Endothelial cell of umbilical vein (primary cell): ENCODE results near the gene SEPTIN5. TPM values are rescaled to one million over a fixed set of nuclear protein-coding genes. Genes with fewer than 3 reads are reported as not detected.

Experiments used
- BruUV-seq: library from RNA; stranded (reverse); fragments of 400-500 nt; replicated peaks from 2 replicates; lab custom pipeline; 2021; lab: Mats Ljungman, UMichigan
- CTCF ChIA-PET: fragments of 300-600, 350-600 bp; sonication (Branson Sonifier 250); formaldehyde crosslinking; loops from one replicate; lab custom pipeline; 2021; ENCODE audit warnings: antibody characterized with exemption, inconsistent platforms; lab: Charles Lee
- POLR2A ChIA-PET: fragments of 300-600, 350-600 bp; sonication (Branson Sonifier 250); formaldehyde crosslinking; loops from one replicate; lab custom pipeline; 2021; ENCODE audit warnings: antibody characterized with exemption, inconsistent platforms; lab: Charles Lee
- DNase-seq: peaks from one replicate; pipeline ENCODE4 v3.0.0-alpha.2; 2011; ENCODE audit warnings: low read depth, low spot score
- FAIRE-seq: peaks from 2 replicates; lab custom pipeline; 2011; peaks lifted over from hg19 to GRCh38; lab: Jason Lieb, UNC
- H2AFZ ChIP-seq: 2 replicates; pipeline ENCODE4 v1.6.0; 2012; ENCODE audit warnings: low read depth, low read length, control low read depth, inconsistent platforms
- H3K27ac ChIP-seq: 2 replicates; pipeline ENCODE4 v1.5.1; 2011; ENCODE audit warnings: low read depth, mild to moderate bottlenecking, control low read depth, low read length, moderate library complexity; ENCODE audit not compliant: insufficient read depth
- H3K27me3 ChIP-seq, 2 experiments: 2 replicates each; pipeline versions ENCODE4 v1.6.0 to v1.6.1; 2011; ENCODE audit warnings: low read length in 2 of 2, mixed read lengths in 1 of 2; ENCODE audit not compliant: control insufficient read depth in 2 of 2, insufficient read depth in 2 of 2
- H3K36me3 ChIP-seq, 2 experiments: 2 replicates in 1 of 2; 3 replicates in 1 of 2; pipeline ENCODE4 v1.5.1; 2011; ENCODE audit warnings: low read length in 2 of 2, mild to moderate bottlenecking in 1 of 2, moderate library complexity in 1 of 2; ENCODE audit not compliant: control insufficient read depth in 2 of 2, insufficient read depth in 2 of 2; ENCODE audit errors: extremely low read depth in 1 of 2
- H3K4me1 ChIP-seq: 3 replicates; pipeline ENCODE4 v1.5.1; 2011; ENCODE audit warnings: mild to moderate bottlenecking, low read length; ENCODE audit not compliant: control insufficient read depth, insufficient read depth; ENCODE audit errors: extremely low read depth
- H3K4me2 ChIP-seq: 2 replicates; pipeline ENCODE4 v1.6.1; 2011; ENCODE audit warnings: low read length, control low read depth, mixed read lengths; ENCODE audit not compliant: insufficient read depth
- H3K4me3 ChIP-seq, 3 experiments: fragments of 200-600 bp in 1 of 3; sonication (generic), shearing (Covaris generic) in 1 of 3; replicated peaks in 1 of 3; 2 replicates each; pipeline ENCODE4 v1.5.1; 2011 to 2016; ENCODE audit warnings: control low read depth in 3 of 3, low read length in 3 of 3, mild to moderate bottlenecking in 2 of 3, inconsistent platforms in 1 of 3, low read depth in 1 of 3, moderate library complexity in 1 of 3; ENCODE audit not compliant: insufficient read depth in 1 of 3
- H3K79me2 ChIP-seq: 2 replicates; pipeline ENCODE4 v1.6.0; 2012; ENCODE audit warnings: low read length, inconsistent platforms; ENCODE audit not compliant: control insufficient read depth, insufficient read depth
- H3K9ac ChIP-seq: replicated peaks from 2 replicates; pipeline ENCODE3; 2011; ENCODE audit warnings: low read length, control low read depth; ENCODE audit not compliant: insufficient read depth; ENCODE audit errors: extremely low read depth
- H3K9me1 ChIP-seq: replicated peaks from 3 replicates; pipeline ENCODE4 v1.6.0; 2011; ENCODE audit warnings: mild to moderate bottlenecking, low read length; ENCODE audit not compliant: control insufficient read depth, insufficient read depth; ENCODE audit errors: extremely low read depth
- H3K9me3 ChIP-seq: replicated peaks from 2 replicates; pipeline ENCODE4 v1.5.1; 2012; ENCODE audit warnings: low read length, inconsistent platforms; ENCODE audit not compliant: control insufficient read depth, insufficient read depth
- H4K20me1 ChIP-seq: replicated peaks from 2 replicates; pipeline ENCODE3; 2011; ENCODE audit warnings: mild to moderate bottlenecking, low read length; ENCODE audit not compliant: control insufficient read depth, insufficient read depth; ENCODE audit errors: extremely low read depth
- CTCF ChIP-seq, 2 donors: IDR thresholded peaks; 1 replicate in 1 of 2; 2 replicates in 1 of 2; pipeline ENCODE4 v1.5.1; 2011; ENCODE audit warnings: low read length in 2 of 2, mild to moderate bottlenecking in 2 of 2, moderate library complexity in 2 of 2, control low read depth in 1 of 2, inconsistent platforms in 1 of 2, low read depth in 1 of 2; ENCODE audit not compliant: insufficient read depth in 1 of 2; ENCODE audit errors: extremely low read depth in 1 of 2
- EZH2 ChIP-seq: IDR thresholded peaks from 2 replicates; pipeline ENCODE4 v1.6.1; 2012; ENCODE audit warnings: borderline replicate concordance, low read depth, mild to moderate bottlenecking, moderate library complexity, low read length, inconsistent platforms; ENCODE audit not compliant: severe bottlenecking
- MYC ChIP-seq: IDR thresholded peaks from one replicate; pipeline ENCODE4 v1.6.1; 2011; ENCODE audit warnings: mild to moderate bottlenecking, low read depth, low read length
- POLR2A ChIP-seq: IDR thresholded peaks from 2 replicates; pipeline ENCODE4 v1.6.1; 2012; ENCODE audit warnings: low read depth, mild to moderate bottlenecking, control low read depth, low read length
- dilution Hi-C: fragments of 300-500 bp; cut with MboI; formaldehyde crosslinking; loops from one replicate; pipeline ENCODE4 v1.15.0; 2019; ENCODE audit warnings: low sequenced_read_pairs; ENCODE audit not compliant: extremely low pct_ligation_motif_present
- intact Hi-C: fragments of 100-400 bp; cut with micrococcal nuclease; formaldehyde crosslinking; loops from one replicate; pipeline ENCODE4 v1.10.0; 2022
- polyA plus RNA-seq, 4 experiments: library from polyadenylated mRNA; depleted of rRNA in 3 of 4; stranded (reverse) in 3 of 4; unstranded in 1 of 4; fragments of >200 nt; gene quantifications; 2 replicates each; pipeline versions ENCODE4 v1.2.1 to v1.2.3, GENCODE V29; 2011 to 2012; ENCODE audit warnings: missing spikeins in 1 of 4
- total RNA-seq: library from RNA; stranded (reverse); gene quantifications from 2 replicates; pipeline ENCODE4 v1.2.3, GENCODE V29; 2021

SEPTIN5 gene
- total and polyA plus RNA-seq, 2 donors (not counting 3 experiments of a cell fraction or from before 2014, with no cell fraction given): 31.1 to 35.8 TPM

GRCh38 chr22:19708321-19709011, 5.8 kb upstream of the SEPTIN5 start:
- H3K9me3 ChIP-seq: no peaks in the 10 kb centered on the region
- no peaks in the 10 kb centered on the region for H3K4me1 ChIP-seq
- no peaks in the 10 kb centered on the region for H3K36me3 ChIP-seq
- intact Hi-C loops (no loop called here), dilution Hi-C loops (no loop called here)
- no peak overlapping the region for H3K27ac ChIP-seq
- H3K9me1 ChIP-seq: no peaks in the 10 kb centered on the region
- FAIRE-seq (no peak), DNase-seq (no peak)
- BruUV-seq: no TSS peak
- ChIA-PET CTCF (interaction anchor here (1.1 to 1.5 kb wide), 2 partner anchors 22 to 29 kb away, joined by 4 to 8 read pairs; no protein-coding TSS in a partner anchor), POLR2A (no interaction called here)
- no peak overlapping the region for H2AFZ ChIP-seq
- no peak overlapping the region for H3K9ac ChIP-seq
- no peaks in the 10 kb centered on the region for H3K27me3 ChIP-seq
- H3K4me2 ChIP-seq: no peak overlapping the region
- H3K4me3 ChIP-seq: no peak overlapping the region
- H3K79me2 ChIP-seq: no peaks in the 10 kb centered on the region
- no peak for TF ChIP-seq POLR2A
- TF ChIP-seq MYC: no peak
- no peak for TF ChIP-seq EZH2
- TF ChIP-seq CTCF (IDR thresholded peaks at IDR 0.05; ENCODE audit: extremely low read depth in 1 of 2, insufficient read depth in 1 of 2, low read depth in 1 of 2, low read length in 2 of 2): no peak
- H4K20me1 ChIP-seq: no peaks in the 10 kb centered on the region
